ENCODE measurements around the gene NCAN. TPM values are rescaled to one million over a fixed set of nuclear protein-coding genes. Genes with fewer than 3 reads are reported as not detected.

The NCAN gene
- total RNA-seq, 1 experiment from 2014 or later = not detected

DNA sequence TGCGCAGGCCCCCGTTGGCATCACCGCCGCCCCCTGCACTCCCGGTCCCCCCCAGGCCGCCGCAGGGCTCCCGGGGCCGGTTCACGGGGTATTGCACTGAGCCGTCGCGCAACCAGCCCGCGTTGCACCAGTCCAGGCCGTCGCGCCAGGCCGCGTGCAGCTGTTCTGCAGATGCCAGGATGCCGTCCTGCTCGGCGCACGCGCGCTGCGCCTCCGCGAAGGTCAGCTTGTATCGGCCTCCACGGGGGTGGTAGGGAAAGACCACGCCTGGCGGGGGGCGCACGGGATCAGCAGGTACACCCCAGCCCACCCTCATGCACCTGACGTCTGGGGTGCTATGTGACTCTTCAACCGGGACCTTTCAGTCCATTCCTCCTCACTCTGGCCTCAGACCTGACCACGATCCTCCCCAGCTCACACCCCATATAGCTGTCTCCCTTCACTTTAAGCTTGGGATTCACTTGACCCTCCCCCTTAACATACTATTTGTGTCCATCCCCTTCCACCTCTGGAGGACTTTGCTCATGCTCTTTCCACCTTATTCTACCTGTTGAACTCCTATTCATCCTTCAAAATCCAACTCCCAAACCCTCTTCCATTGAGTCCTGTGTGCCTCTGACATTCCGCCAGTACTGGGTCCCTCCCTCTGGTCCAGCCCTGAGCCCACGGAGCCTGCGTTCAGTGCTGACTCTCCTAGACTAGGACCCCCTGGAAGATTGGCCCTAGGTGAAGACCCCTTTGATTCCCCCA is 47.0 kb downstream of the NCAN start:
- no peak for DNase-seq (ENCODE audit: unreplicated experiment)
- Mint-ChIP-seq H3K9me3 (ENCODE audit: unreplicated experiment) (no peaks in the 10 kb centered on the region), H3K4me3 (ENCODE audit: unreplicated experiment) (no peak overlapping the region), H3K27me3 (ENCODE audit: insufficient read depth, unreplicated experiment) (peaks cover 52% of the 10 kb centered on the region), H3K27ac (ENCODE audit: low read depth, unreplicated experiment) (no peak overlapping the region), H3K36me3 (ENCODE audit: insufficient read depth, unreplicated experiment) (no peaks in the 10 kb centered on the region), H3K4me1 (ENCODE audit: insufficient read depth, unreplicated experiment) (peaks cover 5% of the 10 kb centered on the region)
- ChIA-PET CTCF (interaction anchor here (0.6 to 1.5 kb wide), 2 partner anchors 13 to 84 kb away, joined by 3 read pairs; no protein-coding TSS in a partner anchor), POLR2A (no interaction called here)
- TF ChIP-seq CTCF (IDR thresholded peaks at IDR 0.05; ENCODE audit: unreplicated experiment) = no peak
- intact Hi-C loops (cut with micrococcal nuclease) = no loop called here
- BruUV-seq (replicated peaks) = no TSS peak

DNA sequence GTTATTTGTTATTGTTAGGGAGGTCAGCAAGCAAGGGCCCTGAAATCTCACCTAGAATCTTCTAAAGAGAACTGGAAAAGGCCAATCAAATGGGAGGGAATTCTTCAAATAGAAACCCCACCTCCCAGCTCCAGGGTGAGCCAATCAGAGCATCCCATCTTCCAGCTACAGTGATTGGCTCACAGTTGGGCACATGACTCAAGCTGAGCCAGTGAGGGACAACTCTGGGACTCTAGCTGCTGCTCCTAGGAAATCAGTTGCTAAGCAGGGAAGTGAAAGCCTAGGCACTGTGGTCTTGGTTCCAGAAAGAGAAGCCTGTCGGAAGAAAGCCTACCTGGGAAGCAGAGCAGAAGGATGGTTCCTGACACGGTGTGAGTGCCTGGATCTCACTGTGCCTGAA is 48.0 kb downstream of the NCAN start:
- H3K4me1 Mint-ChIP-seq (ENCODE audit: insufficient read depth, unreplicated experiment) = peaks cover 5% of the 10 kb centered on the region
- POLR2A ChIA-PET = interaction anchor here (0.6 to 0.9 kb wide), 2 partner anchors 11 to 172 kb away, joined by 3 read pairs; no protein-coding TSS in a partner anchor
- intact Hi-C loops (cut with micrococcal nuclease) = no loop called here
- peak; percentile 44 for DNase-seq (ENCODE audit: unreplicated experiment)
- peaks cover 2% of the 10 kb centered on the region for H3K36me3 Mint-ChIP-seq (ENCODE audit: insufficient read depth, unreplicated experiment)
- no peaks in the 10 kb centered on the region for H3K9me3 Mint-ChIP-seq (ENCODE audit: unreplicated experiment)
- no peak overlapping the region for H3K4me3 Mint-ChIP-seq (ENCODE audit: unreplicated experiment)
- H3K27ac Mint-ChIP-seq (ENCODE audit: low read depth, unreplicated experiment) = no peak overlapping the region
- CTCF ChIA-PET = interaction anchor here (0.6 to 1.5 kb wide), 3 partner anchors 29 to 183 kb away, joined by 3 to 5 read pairs (median 4); no protein-coding TSS in a partner anchor
- no peak for TF ChIP-seq CTCF (IDR thresholded peaks at IDR 0.05; ENCODE audit: unreplicated experiment)
- BruUV-seq (replicated peaks) = no TSS peak
- H3K27me3 Mint-ChIP-seq (ENCODE audit: insufficient read depth, unreplicated experiment) = peaks cover 47% of the 10 kb centered on the region

DNA sequence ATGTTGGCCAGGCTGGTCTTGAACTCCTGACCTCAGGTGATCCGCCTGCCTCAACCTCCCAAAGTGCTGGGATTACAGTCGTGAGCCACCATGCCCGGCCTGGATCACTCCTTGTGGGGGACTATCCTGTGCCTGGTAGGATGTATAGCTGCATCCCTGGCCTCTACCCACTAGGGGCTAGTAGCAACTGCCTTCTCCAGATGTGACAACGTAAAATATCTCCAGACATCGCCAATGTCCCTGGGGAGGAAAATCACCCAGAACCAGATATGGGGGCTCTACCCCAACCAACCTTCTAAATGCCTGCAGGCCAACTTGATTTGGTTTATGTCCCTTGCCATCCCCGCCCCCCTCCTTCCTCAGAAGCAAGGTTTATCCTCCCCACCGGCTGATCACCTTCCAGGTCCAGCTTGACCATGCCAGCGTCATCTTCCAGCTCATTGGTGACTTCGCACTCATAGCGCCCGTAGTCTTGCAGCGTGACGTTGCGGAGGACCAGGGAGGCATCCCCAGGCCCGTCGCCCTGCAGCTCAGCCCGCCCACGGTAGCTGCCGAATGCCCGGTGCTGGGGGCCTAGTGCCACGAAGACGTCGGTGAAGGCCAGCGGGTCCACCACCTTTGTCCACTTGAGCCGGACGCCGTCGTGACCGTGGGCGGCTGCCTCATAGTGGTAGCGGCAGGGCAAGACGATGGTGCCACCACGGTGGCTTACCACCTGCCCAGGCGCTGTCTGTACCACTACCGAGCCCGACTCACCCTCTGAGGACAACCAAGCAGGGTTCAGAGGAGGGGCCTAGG is 48.9 kb downstream of the NCAN start:
- intact Hi-C loops (cut with micrococcal nuclease) = no loop called here
- ChIA-PET CTCF (interaction anchor here (0.6 kb wide), 2 partner anchors 182 to 247 kb away, joined by 3 to 5 read pairs; no protein-coding TSS in a partner anchor), POLR2A (interaction anchor here (0.9 kb wide), 1 partner anchor 10 kb away, joined by 3 read pairs; no protein-coding TSS in a partner anchor)
- Mint-ChIP-seq H3K27me3 (ENCODE audit: insufficient read depth, unreplicated experiment) (peaks cover 38% of the 10 kb centered on the region), H3K27ac (ENCODE audit: low read depth, unreplicated experiment) (no peak overlapping the region), H3K4me3 (ENCODE audit: unreplicated experiment) (no peak overlapping the region), H3K4me1 (ENCODE audit: insufficient read depth, unreplicated experiment) (peaks cover 5% of the 10 kb centered on the region), H3K9me3 (ENCODE audit: unreplicated experiment) (no peaks in the 10 kb centered on the region), H3K36me3 (ENCODE audit: insufficient read depth, unreplicated experiment) (peaks cover 6% of the 10 kb centered on the region)
- TF ChIP-seq CTCF (IDR thresholded peaks at IDR 0.05; ENCODE audit: unreplicated experiment) = no peak
- no peak for DNase-seq (ENCODE audit: unreplicated experiment)
- BruUV-seq (replicated peaks) = no TSS peak

Data from MCF 10A (cell line).